Esophagus squamous epithelium (tissue), 4 donors: ENCODE results near the gene SELENOS.

Experiments
- CTCF ChIP-seq, 6 experiments: fragments of 450-650 bp in 4 of 6; fragments of 200-600 bp in 2 of 6; sonication (generic) in 2 of 6; IDR thresholded peaks; one replicate each; pipeline ENCODE4 v1.5.1; 2016 to 2019; ENCODE audit warnings: antibody characterized with exemption in 6 of 6, mild to moderate bottlenecking in 4 of 6, moderate library complexity in 4 of 6
- POLR2A ChIP-seq, 4 donors: fragments of 450-650 bp; IDR thresholded peaks; one replicate each; pipeline ENCODE4 v1.6.1; 2017; ENCODE audit warnings: antibody characterized with exemption in 4 of 4, mild to moderate bottlenecking in 4 of 4, moderate library complexity in 3 of 4

GRCh38 chr15:101317336-101317872 is 40.1 kb upstream of the SELENOS start:
- TF ChIP-seq CTCF (IDR thresholded peaks at IDR 0.05) (no peak), POLR2A (IDR thresholded peaks at IDR 0.05) (no peak)
